T-helper 2 cell (primary cell): ENCODE results near the gene ATAD3B.
"Not testable (repeated sequence)": the region's sequence is repeated elsewhere in the genome, so short reads cannot be mapped to it uniquely, and the experiment has no call there.

ENCODE experiments used
- DNase-seq, 5 experiments: peaks; one replicate each; pipeline versions ENCODE4 v3.0.0 to v3.0.0-alpha.2; 2012 to 2022

Gene ATAD3B

GRCh38 chr1:1514376-1514775 lies 42.8 kb downstream of the ATAD3B start:
- DNase-seq, result not testable (repeated sequence)

DNA sequence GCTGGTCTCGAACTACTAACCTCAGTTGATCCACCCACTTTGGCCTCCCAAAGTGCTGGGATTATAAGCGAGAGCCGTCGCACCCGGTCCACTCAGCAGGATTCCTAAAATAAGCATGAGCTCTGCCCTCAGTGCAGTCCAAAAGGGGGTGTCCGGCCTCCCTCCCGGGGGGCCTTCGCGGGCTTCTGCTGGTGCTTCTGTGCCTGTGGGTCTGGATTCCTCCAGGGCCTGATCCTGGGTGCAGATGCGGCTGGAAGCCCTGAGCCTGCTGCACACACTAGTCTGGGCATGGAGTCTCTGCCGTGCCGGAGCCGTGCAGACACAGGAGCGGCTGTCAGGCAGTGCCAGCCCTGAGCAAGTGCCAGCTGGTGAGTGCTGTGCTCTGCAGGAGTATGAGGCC lies 45.4 kb downstream of the ATAD3B start:
- not testable (repeated sequence) for DNase-seq

DNA sequence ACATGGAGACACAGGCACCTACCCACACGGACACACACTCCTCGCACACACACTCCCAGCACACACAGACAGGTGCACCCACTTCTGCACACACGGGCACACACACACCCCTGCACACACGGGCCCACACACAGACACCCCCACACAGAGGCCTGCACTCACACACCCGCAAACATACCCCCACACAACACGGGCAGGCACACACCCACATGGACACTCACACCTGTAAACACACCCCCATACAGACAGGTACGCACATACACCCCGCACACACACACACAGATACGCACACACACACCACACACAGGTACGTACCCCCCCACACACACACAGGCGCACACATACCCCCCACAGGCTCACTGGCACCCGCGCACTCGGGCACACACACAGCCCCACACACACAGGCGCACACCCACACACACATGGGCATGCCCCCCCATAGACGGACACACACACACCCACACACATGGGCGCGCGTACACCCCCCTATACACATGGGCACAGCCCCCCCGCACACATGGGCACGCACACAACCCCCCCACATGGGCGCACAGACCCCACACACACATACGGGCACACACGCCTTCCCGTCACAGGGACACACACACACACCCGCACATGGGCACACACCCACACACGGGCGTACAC lies 46.5 kb downstream of the ATAD3B start:
- no peak for DNase-seq

DNA sequence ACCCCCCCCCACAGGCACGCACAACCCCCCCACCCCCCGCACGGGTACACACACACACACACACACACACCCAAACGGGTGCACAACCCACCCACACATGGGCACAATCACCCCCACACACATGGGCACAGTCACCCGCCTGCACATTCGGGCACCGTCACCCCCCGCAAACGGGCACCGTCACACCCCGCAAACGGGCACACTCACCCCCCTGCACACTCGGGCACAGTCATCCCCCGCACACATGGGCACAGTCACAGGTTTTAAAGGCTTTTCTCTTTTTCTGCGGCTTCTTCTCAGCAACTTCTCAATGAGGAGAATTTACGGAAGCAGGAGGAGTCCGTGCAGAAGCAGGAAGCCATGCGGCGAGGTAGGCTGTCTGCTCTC lies 47.0 kb downstream of the ATAD3B start:
- not testable (repeated sequence) for DNase-seq

DNA sequence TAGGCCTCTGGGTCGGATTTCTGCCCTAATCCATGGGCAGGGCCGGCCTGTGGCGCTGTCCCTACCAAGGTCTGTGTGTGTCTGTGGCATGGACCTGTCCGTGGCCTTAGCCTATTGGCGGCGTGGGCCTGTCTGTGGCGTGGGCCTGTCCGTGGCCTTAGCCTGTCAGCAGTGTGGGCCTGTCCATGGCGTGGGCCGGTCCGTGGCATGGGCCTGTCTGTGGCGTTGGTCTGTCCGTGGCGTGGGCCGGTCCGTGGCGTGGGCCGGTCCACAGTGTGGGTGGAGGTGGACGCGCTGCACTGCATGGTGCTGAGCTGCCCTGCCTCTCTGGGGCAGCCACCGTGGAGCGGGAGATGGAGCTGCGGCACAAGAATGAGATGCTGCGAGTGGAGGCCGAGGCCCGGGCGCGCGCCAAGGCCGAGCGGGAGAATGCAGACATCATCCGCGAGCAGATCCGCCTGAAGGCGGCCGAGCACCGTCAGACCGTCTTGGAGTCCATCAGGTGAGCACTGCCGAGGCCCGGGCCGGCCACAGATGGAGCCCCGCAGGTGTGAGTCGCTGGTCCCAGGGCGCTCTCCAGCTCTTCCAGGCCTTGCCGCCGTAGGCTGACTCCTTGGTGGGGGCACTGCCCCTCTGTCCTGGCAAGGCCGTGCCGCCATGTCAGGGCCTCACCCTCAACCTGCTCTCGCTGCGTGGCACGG lies 48.4 kb downstream of the ATAD3B start:
- not testable (repeated sequence) for DNase-seq

DNA sequence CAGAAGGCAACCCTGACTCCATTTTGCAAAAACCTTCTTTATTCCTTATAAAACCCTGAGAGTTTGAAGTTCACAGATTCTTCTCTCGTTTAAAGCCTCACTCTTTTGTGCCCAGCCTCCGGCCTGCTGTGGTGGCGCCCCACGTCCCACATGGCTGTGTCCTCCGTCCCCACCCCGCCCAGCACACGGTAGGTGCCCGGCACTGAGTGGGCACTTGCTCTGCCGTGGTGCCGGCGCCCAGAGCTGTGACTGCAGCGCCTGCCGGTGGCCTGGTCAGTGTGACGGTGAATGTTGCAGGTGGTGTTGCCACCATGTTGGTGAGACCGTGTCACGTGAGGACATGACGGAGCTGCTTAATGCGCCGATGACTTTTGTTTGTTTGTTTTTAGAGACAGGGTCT lies 49.8 kb downstream of the ATAD3B start:
- no peak for DNase-seq

DNA sequence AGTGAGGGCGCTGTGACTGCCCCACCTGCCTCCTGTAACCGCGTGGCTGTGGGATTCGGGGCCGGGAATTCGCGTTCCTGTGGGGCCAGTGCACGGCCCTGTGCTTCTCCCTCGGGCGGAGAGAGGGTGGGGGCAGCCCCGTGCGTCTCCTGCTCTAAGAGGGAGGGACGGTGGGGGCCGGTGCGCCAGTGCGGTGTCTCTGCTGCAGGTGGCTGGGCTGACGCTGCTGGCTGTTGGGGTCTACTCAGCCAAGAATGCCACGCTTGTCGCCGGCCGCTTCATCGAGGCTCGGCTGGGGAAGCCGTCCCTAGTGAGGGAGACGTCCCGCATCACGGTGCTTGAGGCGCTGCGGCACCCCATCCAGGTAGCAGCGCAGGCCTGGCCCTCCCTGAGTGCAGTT lies 51.0 kb downstream of the ATAD3B start:
- not testable (repeated sequence) for DNase-seq

DNA sequence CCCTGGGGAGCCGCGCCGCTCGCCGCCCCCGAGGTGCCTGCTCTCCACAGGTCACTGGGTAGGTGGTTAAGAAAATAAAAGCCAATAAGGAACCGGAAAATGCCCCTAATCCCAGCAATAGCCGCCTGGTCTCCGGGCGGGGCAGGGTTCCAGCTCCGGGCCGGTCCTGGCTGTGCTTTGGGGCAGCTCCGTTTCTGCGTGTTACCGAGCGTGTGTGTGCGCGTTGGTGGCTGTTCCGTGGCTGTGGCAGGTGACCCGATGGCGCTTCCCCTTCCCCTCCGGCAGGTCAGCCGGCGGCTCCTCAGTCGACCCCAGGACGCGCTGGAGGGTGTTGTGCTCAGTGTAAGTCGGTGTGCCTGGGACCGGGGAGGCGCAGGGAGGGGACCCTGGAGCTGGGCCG lies 51.7 kb downstream of the ATAD3B start:
- DNase-seq, result not testable (repeated sequence)

GRCh38 chr1:1523651-1524050 lies 52.1 kb downstream of the ATAD3B start:
- not testable (repeated sequence) for DNase-seq

GRCh38 chr1:1524750-1525383 lies 53.3 kb downstream of the ATAD3B start:
- DNase-seq, result not testable (repeated sequence)

DNA sequence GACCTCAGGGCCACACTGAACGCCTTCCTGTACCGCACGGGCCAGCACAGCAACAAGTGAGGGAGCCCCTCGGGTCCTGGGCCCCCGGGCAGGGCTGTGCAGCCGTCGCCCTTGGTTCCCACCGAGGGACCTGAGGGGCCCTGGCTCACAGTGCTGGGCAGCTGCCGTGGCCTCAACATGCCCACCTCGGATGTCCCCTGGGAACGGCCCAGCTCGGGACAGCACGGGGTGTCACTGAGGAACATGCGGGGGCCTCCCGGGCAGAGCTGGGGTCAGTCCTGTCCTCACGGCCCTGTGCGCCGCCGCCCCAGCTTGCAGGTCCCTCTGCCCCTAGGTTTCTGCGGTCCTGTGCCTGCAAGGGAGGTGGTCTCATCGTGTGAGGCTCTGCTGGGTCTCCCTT lies 54.9 kb downstream of the ATAD3B start:
- not testable (repeated sequence) for DNase-seq

DNA sequence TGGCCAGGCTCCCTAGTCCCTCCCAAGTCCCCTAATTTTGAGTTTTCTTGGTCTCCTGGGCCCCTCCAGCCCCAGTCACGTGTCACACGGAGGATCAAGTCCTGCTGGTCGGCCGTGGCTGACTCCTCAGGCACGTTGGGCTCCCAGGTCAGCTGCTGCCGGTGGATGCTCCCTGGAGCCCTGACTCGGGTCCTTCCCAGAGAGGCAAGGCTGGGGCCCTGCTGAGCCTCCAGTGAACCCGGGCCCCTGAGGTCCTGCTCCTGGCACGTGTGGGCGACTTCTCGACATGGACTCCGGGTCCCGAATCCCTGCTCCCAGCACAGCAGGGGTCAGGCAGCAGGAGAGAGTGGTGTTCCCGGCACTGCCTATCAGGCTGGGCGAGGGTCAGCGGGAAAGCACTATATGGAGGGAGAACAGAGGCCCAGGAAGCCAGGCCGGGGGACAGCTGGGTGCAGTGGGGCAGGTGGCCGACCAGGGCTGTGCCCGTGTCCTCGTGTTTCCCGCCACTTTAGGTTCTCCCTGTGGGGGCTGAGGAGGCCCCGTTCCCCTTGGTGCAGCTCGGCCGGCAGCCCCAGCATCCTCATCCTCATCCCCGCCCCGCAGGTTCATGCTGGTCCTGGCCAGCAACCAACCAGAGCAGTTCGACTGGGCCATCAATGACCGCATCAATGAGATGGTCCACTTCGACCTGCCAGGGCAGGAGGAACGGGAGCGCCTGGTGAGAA lies 55.7 kb downstream of the ATAD3B start:
- DNase-seq, result no peak

DNA sequence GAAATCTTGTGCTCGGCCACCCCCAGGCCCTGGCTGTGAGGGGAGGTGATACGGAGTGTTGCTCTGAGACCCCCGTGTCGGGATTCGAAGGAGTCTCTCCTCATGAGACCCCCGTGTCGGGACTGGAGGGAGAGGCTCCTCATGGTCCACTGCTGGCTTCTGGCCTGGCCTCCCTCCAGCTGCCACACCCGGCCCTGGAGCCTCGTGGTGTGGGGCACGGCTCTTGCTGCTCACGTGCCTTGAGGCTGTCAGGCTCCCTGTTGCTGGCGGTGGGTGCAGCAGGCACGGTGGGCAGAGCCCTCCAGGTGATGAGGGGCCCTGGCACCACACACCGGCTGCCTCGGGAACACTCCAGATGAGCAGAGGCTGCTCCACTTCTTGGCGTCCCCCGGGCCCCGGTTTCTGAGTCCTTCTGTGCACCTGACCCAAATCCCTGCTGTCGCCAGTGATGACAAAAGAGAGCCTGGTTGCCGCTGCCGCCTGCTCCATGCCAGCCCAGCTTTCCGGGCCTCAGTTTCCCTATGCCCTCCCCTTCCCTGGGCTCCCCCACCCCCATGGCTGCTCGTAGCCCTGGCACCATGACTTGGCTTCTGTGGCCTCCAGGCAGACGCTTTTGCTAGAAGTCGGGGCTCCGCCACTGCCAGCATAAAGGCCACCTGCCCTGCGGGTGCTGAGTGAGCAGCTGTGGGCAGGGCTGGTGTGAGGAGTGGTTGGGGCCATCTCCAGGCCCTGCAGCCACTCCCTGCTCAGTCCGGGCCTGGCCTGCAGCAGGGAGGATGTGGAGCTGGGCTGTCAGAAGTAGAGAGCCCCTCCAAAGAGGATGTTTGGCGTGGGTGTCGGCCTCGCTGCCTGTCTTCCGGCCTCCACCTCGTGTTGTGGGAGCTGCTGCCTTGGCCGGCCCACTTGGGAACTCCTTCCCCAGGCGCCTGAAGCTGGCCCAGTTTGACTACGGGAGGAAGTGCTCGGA lies 57.0 kb downstream of the ATAD3B start:
- DNase-seq, result no peak

DNA sequence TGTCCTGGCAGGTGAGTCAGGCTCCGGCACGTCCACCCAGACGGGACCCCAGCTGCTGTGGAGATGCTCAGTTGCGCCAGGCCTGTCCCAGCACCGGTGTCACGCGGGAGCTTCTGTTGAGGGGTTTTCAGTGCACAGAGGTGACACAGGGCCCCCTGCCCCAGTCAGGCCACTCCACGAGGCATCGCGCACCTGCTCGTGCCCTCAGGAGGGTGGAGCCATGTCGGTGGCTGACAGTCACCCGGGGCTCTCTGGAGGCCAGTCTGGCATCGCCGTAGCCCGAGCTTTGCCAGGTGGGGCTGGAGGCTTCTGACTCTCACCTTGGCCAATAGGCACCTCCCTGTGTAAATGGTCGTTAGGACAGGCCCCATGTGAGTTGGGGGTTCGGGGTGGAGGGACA lies 57.8 kb downstream of the ATAD3B start:
- DNase-seq, result no peak

DNA sequence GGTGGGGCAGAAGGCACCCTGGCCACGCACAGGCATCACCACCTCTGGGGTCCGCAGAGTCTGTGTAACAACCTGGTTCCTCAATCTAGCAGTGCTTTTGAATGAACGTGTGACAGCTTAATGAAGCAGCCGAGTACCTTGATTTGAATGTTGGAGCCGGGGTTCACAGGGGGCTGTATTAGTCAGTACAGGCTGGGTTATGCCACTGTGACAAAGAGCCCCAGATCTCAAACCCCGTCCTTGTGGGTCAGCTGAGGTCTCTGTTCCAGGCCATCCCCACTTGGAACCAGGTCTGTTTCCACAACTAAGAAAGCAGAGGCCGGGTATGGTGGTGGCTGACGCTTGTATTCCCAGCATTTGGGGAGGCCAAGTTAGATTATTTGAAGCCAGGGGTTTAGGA lies 58.4 kb downstream of the ATAD3B start:
- DNase-seq, result no peak

DNA sequence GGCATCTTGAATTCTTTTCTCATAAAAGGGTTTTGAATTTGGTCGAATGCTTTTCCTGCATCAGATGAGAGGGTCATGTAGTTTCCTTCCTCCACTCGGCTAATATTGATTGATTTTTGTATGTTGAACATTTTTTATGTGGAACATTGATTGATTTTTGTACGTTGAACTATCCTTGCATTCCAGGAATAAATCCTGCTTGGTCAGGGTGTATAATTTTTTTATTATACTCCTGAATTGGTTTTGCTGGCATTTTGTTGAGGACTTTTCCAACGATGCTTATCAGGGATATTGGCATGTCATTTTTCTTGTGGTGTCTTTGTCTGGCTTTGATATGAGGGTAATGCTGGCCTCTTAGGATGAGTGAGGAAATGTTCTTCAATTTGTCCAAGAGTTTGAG lies 60.4 kb downstream of the ATAD3B start:
- DNase-seq, result no peak

DNA sequence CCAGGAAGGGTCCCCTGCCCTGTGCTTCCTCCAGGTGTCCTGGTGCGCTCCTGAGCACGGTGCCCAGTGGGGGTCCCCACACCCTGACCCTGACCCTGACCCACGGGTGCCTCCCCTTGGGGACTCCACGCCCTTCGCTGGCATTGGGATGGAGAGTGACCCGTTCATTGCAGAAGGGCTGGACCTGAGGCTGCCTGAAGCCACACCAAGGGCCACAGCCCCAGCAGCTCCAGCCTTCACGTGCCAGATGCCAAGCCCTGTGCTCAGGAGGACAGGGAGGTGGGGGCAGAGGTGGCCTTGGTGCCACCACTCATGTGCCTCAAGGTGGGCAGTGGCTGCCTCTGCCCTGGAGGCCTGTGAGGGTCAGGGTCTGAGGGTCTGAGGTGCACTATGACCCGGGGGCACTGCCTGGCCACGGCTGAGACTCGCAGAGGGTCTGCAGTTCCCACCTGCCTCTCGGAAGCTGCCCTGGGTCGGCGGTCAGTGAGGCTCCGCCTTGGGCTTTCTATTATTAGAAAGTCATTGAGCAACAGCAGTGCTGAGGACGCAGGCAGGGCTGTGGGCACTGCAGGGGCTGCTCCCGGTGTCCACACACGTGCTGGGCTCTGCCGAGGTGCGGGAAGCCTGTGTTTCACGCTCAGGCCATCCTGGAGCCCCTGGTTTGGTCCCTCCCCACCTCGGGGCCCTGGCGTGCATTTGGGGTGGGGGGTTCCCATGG lies 61.8 kb downstream of the ATAD3B start:
- not testable (repeated sequence) for DNase-seq

DNA sequence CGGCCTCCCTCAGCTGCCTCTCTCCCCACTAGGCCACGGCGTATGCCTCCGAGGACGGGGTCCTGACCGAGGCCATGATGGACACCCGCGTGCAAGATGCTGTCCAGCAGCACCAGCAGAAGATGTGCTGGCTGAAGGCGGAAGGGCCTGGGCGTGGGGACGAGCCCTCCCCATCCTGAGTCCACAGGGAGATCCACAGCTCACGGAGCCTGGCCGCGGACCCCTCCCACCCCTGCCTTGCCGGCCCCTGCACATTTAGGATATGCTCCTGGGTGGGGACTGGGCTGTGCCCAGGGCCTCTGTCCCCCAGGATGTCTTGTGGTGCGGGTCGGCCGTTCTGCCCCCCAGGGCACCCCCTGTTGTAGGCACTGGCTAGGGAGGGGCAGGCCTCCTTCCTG lies 62.3 kb downstream of the ATAD3B start:
- DNase-seq, result not testable (repeated sequence)

GRCh38 chr1:1534401-1535154 lies 63.0 kb downstream of the ATAD3B start:
- DNase-seq, result no peak

- DNase-seq, result no peak
Observed at GRCh38 chr1:1535201-1536018, 63.8 kb downstream of the ATAD3B start.
